NCI-H82 (cell line): Measurements from ENCODE around the gene PRKN.

Source experiments
- DNase-seq: peaks from one replicate; lab custom pipeline; 2025; lab: John Stamatoyannopoulos, UW

PRKN gene

GRCh38 chr6:161796681-161797080, 930.9 kb downstream of the PRKN start:
- no peak for DNase-seq

- DNase-seq = no peak
Observed at GRCh38 chr6:161792851-161793493, 934.6 kb downstream of the PRKN start.

- no peak for DNase-seq
Observed at GRCh38 chr6:161788531-161788930, 939.0 kb downstream of the PRKN start.

- no peak for DNase-seq
Observed at GRCh38 chr6:161772176-161772575, 955.4 kb downstream of the PRKN start.

- DNase-seq = no peak
Observed at GRCh38 chr6:161761966-161762365, 965.6 kb downstream of the PRKN start.

GRCh38 chr6:161755080-161755479, 972.5 kb downstream of the PRKN start:
- no peak for DNase-seq

- DNase-seq = no peak
Observed at GRCh38 chr6:161750686-161751085, 976.9 kb downstream of the PRKN start.

GRCh38 chr6:161749576-161749975, 978.0 kb downstream of the PRKN start:
- DNase-seq = no peak

GRCh38 chr6:161748535-161749416, 978.8 kb downstream of the PRKN start:
- peak; percentile 82 for DNase-seq

- peak; percentile 60 for DNase-seq
Observed at GRCh38 chr6:161747506-161747905, 980.1 kb downstream of the PRKN start.

- peak; percentile 31 for DNase-seq
Observed at GRCh38 chr6:161745594-161746141, 981.9 kb downstream of the PRKN start.

- no peak for DNase-seq
Observed at GRCh38 chr6:161745128-161745527, 982.4 kb downstream of the PRKN start.

GRCh38 chr6:161744211-161745067, 983.1 kb downstream of the PRKN start:
- DNase-seq = no peak

- no peak for DNase-seq
Observed at GRCh38 chr6:161743509-161744178, 983.9 kb downstream of the PRKN start.

- DNase-seq = no peak
Observed at GRCh38 chr6:161740486-161740885, 987.1 kb downstream of the PRKN start.

GRCh38 chr6:161736781-161737292, 990.7 kb downstream of the PRKN start:
- DNase-seq = no peak

GRCh38 chr6:161736326-161736725, 991.2 kb downstream of the PRKN start:
- DNase-seq = no peak

GRCh38 chr6:161732594-161732993, 995.0 kb downstream of the PRKN start:
- no peak for DNase-seq

GRCh38 chr6:161727083-161727833, 1000.3 kb downstream of the PRKN start:
- DNase-seq = no peak

GRCh38 chr6:161722394-161722793, 1005.2 kb downstream of the PRKN start:
- no peak for DNase-seq

- DNase-seq = no peak
Observed at GRCh38 chr6:161721511-161721910, 1006.1 kb downstream of the PRKN start.
